DMS53 treated with DMSO at 0.1 percent for 48 hours (cell line): ENCODE measurements around the gene PXK.
"Not testable (repeated sequence)": the region's sequence is repeated elsewhere in the genome, so short reads cannot be mapped to it uniquely, and the experiment has no call there.

ENCODE experiments used
- DNase-seq: peaks from one replicate; lab custom pipeline; 2025; ENCODE audit not compliant: unreplicated experiment; lab: John Stamatoyannopoulos, UW

The PXK gene

DNA sequence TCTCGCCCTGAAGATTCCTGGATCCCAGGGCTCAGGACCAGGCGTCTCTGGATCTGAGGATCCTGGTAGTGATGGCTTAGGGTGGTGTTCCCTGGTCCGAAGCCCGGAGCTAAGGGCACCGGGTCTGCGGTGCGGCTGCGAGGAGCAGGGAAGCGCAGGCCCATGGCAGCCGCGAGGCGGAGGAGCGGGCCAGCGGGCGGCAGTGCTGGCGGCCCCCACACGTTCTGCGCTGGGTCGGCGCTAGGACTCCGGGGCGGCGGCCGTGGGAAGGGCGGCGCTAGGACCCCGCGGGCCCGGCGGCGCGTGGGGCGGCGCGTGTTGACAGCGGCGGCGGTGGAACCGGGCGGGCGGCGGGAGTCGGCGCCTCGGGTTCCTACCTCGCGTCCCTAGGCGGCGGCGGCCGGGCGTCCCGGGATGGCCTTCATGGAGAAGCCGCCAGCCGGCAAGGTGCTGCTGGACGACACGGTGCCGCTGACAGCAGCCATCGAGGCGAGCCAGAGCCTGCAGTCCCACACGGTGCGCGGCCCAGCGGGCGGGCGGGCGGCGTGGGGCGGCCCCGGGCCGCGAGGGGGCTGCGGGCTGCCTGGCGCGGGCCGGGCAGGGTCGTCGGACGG is at the start of gene PXK:
Gene PXK (plus strand): TSS at position 318 of the 614 bp plus-strand sequence. CDS start 97 bp downstream, at position 415.
- peak; percentile 4 for DNase-seq

DNA sequence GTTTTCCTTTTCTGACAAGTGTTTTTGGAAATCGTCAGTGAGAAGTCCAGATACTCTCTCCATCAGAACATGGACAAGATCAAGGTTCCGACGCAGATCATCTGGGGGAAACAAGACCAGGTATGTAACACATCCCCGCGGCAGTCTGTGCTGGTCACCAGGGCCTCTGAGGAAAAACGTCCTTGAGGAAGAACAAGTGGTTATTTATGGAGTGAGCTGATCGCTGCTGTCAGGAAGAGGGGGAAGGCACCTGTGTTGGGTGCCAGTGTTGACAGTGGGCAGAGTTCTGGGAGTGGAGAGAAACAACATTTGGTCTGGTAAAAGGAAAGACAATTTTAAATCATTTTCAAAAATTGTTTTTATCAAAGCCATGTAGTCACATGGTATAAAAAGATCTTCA is 47.4 kb upstream of the PXK start:
- DNase-seq = no peak

DNA sequence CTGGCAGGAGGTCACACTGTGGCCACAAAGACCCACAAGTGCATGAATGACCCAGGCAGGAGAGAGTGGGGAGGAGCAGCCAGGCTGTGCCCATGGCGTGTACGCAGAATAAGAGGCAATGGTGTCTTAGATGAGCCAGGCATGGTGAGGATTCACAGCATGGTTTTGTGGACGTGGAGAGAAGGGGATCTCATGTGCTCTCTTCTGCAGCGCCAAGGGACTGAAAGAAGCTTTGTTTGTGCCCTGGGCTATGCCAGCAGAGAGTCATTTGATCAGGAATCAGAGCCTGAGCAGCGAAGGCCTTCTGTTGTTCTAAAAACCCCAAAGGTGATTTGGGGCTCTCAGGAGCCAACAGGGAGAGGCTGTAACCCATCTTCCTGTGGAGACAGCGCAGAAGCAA is 45.3 kb upstream of the PXK start:
- DNase-seq = no peak

DNA sequence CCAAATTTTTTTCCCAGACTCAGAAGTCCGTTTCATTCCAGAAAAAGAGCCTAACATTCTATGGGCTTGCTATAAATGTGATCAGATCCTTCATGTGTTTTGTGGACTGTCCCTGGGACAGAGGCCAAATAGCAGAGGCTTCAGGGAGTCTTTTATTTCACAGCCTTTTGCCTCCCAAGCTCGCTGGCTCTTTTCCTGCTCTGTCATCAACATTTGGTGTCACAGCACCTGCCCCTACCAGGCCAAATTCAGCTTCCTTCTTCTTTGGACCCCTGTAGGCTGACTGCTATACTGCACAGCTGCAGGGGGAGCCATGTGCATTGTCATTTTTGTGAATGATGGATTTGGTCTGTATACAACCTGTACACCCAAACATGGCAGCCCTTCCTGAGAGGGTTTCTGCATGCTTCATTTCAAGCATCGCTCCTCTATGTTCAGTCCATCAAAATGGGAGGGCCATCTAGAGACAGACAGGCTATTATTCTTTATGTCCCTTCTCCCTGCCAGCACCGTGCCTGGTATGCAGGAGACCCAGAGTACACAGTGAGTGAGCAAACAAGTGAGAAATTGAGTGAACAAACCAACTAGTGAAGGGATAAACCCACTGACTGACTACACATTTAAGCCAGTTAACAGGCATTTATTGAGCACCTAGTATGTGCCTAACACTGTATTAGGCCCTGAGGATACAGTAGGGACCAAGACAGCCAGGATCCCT is 44.5 kb upstream of the PXK start:
- DNase-seq = no peak

DNA sequence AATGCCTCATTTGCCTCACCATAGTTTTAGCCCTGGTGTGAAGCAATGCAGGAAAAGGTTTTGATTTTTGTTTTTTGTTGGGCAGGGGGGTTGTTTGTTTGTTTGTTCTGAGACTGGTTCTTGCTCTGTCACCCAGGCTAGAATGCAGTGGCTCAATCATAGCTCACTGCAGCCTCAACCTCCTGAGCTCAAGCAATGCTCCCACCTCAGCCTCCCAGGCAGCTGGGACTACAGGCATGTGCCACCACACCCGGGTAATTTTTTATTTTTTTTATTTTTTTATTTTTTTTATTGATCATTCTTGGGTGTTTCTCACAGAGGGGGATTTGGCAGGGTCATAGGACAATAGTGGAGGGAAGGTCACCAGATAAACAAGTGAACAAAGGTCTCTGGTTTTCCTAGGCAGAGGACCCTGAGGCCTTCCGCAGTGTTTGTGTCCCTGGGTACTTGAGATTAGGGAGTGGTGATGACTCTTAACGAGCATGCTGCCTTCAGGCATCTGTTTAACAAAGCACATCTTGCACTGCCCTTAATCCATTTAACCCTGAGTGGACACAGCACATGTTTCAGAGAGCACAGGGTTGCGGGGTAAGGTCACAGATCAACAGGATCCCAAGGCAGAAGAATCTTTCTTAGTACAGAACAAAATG is 43.6 kb upstream of the PXK start:
- DNase-seq = not testable (repeated sequence)

DNA sequence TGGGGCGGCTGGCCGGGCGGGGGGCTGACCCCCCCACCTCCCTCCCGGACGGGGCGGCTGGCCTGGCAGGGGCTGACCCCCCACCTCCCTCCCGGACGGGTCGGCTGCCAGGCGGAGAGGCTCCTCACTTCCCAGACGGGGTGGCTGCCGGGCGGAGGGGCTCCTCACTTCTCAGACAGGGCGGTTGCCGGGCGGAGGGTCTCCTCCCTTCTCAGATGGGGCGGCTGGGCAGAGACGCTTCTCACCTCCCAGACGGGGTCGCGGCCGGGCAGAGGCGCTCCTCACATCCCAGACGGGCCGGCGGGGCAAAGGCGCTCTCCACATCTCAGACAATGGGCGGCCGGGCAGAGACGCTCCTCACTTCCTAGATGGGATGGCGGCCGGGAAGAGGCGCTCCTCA is 42.2 kb upstream of the PXK start:
- DNase-seq = not testable (repeated sequence)

DNA sequence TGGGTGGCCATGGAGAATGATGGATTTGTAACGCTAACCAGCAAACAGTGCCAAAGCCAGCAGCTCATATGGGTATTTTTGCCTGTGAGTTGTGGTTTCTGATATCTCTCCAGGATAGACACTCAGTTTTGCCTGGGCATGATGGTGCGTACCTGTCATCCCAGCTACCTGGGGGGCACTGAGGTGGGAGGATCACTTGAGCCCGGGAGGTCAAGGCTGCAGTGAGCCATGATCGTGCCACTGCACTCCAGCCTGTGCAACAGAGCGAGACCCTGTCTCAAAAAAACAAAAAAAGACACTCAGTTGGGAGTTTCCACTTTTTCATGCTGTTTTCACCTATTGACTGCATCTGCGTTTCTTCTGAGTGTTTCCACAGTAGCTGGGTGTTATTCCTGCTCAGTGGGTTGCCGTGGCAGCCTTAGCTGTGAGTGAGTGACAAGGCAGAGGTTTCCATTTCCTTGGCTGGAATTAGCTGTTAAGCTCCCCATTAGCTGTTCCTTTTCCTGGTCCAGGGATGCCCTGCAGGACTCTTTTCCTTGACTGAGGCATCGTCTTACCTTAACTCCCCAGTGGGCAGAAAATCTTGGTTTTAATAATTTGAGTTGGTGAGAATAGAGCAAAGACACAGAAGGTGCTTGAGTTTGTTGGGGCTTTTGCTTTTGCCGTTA is 40.9 kb upstream of the PXK start:
- DNase-seq = no peak

DNA sequence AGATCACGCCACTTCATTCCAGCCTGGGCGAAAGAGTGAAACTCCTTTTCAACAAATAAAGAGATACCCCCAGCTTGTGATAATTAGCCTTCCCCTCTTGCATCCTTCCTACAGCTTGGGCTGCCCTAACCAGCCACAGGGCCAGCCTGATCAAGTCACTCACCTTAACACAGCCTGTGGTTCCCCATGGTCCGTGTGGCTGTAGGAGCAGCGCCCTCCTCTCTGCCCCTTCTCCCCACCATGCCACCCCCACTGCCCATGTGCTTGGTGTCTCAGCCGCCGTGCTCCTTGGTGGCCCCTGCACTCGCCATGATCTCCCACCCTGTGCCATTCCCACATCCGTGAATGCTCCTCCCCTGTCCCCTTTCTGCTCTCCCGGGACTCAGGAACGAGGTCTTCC is 39.8 kb upstream of the PXK start:
- no peak for DNase-seq

DNA sequence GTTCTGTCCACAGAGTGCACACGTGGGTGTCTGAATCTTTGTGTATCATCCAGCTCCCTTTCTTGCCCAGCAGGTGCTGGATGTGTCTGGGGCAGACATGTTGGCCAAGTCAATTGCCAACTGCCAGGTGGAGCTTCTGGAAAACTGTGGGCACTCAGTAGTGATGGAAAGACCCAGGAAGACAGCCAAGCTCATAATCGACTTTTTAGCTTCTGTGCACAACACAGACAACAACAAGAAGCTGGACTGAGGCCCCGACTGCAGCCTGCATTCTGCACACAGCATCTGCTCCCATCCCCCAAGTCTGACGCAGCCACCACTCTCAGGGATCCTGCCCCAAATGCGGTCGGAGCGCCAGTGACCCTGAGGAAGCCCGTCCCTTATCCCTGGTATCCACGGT is 39.2 kb upstream of the PXK start:
- no peak for DNase-seq

DNA sequence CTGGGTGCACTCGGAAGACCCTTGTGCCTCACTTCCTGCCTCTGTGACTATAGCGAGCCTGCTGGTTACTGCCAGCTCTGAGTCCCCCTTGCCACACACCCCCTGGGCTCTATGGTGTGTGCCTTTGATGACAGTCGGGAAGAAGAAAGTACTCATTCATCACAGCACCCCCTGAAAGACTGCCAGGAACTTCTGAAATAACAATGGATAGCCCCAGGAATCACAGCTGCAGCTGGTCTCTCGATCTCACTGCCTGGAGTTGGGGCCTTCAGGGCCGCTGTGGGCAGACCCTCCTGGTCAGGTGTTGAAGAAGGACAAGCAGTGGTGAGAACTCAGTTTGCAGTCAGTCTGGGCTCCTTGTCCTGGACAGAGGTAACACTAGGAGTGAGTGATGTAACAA is 36.4 kb upstream of the PXK start:
- DNase-seq = no peak

DNA sequence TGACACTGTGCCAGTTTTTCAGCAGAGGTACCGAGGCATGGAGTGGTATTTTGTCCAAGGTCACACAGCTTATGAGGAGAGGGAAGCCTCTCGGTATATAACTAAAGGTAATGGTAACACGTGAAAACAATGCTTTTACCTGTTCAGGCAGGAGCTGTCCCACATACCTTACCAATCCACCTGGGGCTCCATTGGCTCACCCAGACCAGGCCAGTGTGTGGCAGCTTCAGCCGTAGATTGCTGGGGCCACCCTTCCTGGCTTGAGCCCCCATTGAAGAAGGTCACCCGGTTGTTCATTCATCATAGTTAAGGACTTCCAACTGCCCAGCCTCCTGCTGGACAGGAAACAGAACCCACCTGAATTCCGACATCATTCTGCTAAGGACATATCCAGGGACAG is 35.8 kb upstream of the PXK start:
- no peak for DNase-seq

DNA sequence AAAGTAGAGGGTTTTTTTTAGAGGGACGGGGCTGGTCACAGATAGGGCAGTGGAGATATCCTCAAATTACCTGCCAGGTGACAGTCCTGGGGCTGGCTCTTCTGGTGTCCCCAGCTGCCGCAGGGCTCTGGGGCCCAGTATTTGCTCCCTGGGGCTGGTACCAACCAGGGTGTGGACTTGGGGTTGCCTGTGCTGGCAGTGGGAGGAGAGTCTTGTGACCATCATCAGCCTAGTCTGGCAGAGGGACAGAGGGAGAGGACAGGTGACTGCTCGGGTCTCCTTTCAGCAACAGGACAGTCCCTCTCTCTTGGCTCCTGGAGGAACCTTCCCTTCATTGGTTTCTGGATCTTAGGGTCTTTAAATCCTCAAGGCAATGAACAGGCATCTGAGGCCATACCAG is 34.5 kb upstream of the PXK start:
- no peak for DNase-seq

DNA sequence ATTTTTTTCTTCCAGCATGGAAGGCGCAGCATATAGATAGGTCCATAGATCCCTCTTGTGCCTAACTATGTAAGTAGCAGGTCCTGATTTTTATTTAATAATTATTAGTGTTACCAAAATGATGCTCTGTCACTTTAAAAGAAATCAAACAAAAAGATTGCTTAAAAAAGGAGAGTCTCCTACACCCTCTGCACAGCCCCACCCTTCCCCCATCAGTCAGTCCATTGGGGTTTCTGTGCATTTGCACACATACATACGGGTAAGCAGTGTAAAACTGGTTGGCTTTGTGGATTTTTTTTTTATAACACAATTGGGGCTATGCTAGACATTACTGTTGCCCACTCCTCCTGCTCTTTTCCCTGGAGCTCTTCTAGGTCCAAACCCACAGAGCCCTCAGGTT is 33.6 kb upstream of the PXK start:
- DNase-seq = no peak

DNA sequence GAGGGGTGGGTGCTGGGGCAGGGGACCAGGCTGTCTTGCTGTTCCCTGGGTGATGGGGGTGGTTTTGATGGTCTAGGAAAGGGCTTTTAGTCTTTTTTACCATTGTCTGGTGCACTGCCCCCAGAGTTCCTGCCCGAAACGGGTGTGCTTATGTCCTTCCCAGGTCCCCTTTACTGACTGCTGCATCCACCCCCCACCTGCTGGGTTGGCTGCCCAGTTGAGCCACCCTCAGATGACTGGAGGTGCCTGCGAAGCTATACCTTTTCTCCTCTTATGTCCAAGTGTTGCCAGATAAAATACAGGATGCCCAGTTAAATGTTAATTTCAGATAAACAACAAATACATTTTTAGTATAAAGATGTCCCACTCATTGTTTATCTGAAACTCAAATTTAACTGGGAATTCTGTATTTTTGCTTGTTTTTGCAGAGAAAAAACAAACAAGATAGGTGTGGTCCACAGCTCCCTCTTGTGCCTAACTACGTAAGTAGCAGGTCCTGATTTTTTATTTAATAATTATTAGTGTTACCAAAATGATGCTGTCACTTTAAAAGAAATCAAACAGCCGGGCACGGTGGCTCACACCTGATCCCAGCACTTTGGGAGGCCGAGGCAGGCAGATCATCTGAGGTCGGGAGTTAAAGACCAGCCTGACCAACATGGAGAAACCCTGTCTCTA is 32.7 kb upstream of the PXK start:
- no peak for DNase-seq

DNA sequence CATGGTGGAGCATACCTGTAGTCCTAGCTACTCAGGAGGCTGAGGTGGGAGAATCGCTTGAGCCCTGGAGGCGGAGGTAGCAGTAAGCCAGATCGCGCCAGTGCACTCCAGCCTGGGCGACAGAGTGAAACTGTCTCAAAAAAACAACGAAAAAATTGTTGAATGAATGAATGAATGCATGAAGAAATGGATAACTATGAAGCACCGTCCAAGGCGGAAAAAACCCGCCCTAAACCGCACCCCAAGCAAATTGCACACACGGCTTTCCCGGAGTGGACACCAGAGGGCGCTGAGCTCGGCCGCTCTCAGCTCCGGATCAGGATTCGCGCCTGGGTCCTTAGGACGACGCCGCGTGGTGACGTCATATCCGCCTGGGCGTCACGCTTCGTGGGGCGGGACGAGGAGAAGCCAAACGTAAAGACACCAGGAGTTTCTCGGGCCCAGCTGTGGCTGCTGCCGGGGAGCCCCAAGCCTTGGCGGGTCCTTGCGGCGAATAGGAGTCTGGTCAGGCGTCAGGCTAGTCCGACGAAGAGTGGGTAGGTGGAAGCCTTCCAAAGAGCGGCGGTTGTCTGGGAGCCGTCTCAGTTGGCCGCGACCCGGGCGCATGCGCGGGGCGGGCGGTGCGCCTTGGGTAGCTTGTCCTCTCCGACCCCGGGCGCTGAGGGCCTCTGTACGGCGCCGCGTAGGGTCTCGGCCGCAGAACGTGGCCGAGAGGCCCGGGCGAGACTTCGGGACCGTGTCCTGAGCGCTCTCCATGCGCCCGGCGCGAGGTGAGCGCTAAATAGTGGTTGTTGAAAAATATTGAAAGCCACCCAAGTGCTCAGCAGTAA is 26.6 kb upstream of the PXK start, which contains the start of the genes HTD2 and RPP14:
Gene HTD2 (plus strand): TSS at position 639 of the 830 bp plus-strand sequence. CDS start 11,094 bp downstream, outside the sequence.
Gene RPP14 (plus strand): TSS at position 364 of the 830 bp plus-strand sequence. CDS start 4,085 bp downstream, outside the sequence.
- DNase-seq = peak; percentile 36

DNA sequence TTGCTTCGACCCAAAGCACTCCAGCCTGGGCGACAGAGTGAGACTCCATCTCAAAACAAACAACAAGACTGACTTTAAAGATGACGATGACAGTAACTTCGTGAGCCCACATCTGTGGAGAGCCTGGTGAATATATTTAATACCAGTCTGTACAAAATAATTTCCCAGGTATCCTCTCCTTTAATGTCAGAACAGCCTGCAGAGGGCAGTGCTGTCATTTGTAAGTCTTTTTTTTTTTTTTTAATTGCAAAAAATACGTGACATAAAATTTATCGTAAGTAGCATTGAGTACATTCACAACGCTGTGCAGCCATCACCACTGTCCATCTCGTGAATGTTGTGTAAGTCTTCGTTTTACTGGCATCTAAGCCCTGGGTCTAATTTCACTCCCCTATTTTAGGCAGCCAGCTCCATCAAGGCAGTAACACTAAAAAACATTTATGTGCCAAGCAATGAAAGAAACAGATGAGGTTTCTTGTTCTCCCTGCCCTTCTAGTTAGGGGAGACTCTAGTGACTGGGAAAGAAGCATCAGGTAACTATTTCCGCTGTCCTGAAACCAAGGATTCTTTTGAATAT is 25.0 kb upstream of the PXK start:
- no peak for DNase-seq

DNA sequence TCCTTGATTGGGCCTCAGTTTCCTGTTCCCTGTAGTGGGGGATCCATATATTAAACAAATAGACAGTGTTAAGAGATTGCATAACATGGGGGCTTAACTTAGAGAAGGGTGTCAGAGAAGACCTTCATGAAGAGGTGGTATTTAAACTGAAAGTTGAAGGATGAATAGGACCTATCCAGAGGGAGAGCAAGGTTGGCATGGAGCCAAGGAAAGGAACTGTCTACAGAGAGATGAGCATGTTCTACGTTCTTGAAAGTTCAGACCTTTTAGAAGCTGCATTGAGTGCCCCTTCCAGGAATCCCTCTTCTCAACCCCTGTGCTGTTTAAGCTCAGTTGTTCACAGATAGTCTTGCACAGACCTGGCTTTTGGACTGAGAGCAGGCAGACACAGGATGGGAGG is 24.0 kb upstream of the PXK start:
- DNase-seq = no peak

DNA sequence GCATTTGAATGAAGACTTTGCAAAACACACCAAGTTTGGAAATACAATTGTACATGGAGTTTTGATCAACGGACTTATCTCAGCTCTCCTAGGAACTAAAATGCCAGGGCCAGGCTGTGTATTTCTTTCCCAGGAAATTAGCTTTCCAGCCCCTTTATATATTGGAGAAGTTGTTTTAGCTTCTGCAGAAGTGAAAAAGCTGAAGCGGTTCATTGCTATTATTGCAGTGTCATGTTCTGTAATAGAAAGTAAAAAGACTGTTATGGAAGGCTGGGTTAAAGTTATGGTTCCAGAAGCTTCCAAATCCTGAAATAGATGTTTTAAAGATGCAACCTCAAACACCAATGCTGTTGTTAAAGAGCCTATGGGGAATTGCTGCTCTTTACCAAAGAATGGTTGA is 14.9 kb upstream of the PXK start:
- no peak for DNase-seq

DNA sequence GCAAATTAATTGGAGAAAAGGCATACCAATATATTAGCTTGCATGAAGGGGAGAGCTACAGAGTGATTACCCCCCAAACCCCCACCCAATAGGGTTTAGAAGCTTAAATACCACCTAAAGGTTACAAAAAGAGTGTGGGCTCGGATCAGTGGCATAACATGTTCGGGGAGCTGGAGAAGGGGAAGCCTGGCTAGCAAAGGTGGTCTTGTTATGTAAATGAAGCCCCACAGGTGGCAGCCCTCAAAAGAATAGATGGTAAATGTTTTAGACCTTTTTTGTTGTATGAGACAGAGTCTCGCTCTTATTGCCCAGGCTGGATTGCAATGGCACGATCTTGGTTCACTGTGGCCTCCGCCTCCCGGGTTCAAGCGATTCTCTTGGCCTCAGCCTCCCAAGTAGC is 10.9 kb upstream of the PXK start:
- no peak for DNase-seq

DNA sequence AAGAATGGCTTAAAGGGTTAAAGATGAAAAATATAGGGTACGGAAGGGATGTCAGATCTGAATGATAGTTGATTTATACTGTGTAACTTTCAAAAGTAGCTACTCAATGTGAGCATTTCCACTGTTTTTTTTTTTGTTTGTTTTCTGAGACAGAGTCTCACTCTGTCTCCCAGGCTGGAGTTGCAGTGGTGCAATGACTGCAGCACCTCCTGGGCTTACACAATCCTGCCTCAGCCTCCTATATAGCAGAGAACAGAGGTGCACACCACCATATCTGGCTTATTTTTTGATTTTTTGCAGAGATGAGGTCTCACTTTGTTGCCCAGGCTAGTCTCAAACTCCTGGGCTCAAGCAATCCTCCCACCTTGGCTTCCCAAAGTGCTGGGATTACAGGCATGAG is 9.9 kb upstream of the PXK start:
- DNase-seq = no peak
